NCI-H510A treated with DMSO at 0.1 percent for 48 hours (cell line): ENCODE measurements around the gene AGAP3.
A peak's percentile ranks its signal among the peaks of the same experiment; 100 is the strongest.

ENCODE experiments used
- DNase-seq: peaks from one replicate; lab custom pipeline; 2025; lab: John Stamatoyannopoulos, UW

AGAP3 gene

DNA sequence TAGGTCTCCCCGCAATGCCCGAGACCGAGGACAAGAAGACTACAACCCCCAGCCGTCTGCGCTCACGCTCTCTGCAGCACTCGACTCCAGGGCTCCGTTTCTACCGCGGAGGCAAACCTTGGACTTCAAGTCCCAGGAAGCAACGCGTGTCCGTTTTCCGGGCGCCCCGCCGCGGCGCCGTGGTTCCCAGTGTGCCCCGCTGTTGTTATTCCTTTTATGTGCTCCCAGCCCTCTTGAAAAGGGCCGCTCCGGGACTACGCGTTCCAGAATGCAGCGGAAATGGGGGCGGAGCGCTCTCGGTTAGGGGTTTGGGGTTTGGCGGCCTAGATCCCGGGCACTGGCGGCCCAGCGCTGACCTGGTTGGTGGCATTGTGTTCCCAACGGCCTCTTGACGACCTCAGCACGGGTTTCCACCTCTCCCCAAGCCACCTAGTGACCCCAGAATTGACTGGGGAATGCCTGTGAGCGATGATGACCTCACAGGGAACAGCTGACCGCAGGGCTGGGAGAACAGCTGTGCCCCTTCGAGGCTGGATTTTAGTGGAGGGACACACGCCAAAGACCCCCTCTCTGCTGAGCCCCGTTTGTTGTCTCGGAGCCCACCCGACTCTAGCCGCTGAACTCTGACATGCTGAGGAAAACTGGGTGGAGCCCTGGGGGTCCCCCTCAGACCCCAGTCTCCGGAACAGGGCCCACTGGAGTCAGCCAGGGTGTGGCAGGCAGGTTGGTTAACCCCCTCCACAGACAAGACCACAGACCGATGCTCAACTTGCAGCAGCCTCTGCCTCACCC, 28.1 kb upstream of the AGAP3 start:
- DNase-seq, result peak; percentile 91

DNA sequence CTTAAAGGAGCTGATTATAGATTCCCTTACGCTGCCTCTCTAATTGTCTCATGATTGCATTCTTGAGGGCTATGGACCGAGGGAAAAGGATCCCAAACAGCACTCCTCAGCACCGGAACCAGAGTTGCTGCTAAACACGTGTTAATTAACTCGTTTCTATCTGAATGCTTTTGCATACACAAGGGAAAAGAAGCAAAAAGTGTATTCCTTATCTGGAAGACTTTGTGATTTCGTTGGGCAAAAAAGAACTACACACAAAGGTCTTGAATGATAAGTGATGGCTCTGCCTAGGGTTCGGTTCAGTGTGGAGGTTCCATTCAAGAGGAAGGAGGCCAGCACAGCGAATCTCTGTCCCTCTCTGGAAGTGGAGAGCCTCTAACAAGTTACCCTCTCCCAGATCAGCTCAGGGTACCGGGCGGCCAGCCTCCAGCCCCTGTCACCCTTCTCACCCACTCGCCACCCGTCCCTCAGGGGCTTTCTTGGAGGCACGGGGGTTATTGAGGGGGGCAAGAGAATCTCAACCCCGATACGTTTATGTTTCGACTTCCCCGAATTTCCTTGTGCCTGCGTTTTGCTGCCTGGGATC, 27.4 kb upstream of the AGAP3 start:
- no peak for DNase-seq

DNA sequence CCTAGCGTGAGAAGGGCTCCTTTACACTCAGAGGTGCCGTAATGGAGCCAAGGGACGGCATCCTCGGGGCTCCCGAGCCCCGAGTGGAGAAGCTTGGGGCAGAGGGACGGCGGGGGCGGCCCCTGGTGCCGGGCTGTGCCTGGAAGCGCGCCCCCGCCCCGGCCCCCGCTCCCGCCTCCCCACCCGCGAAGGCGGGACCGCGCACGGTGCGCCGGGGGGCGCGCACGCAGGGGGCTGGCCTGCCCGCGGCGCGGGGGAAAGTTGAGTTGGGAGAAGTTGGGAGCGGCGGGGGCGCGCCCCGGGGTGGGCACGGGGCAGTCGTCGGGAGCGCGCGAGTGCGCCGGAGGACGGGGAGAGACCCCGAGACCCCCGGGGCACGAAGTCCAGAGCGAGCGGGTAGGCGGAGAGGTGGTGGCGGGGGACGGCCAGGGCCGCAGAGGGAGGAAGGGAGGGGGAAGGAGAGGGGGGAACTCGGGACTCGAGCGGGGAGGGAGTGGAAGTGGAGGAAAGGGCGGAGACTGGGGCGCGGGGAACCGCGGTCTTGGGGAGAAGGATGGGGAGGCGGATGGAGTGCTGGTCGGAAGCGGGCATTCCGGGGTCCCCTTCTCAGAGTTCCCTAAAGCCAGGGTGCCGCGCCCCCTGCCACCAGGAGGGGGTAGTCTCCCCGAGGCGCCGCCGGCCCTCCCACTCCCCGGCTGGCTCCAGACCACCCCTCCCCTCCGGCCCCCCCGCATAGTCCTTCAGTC, 26.7 kb upstream of the AGAP3 start, which contains the start of gene SLC4A2:
SLC4A2 (plus strand) TSS at position 223 of the 746 bp plus-strand sequence. CDS start 2,399 bp downstream, outside the sequence.
- peak; percentile 25 for DNase-seq

DNA sequence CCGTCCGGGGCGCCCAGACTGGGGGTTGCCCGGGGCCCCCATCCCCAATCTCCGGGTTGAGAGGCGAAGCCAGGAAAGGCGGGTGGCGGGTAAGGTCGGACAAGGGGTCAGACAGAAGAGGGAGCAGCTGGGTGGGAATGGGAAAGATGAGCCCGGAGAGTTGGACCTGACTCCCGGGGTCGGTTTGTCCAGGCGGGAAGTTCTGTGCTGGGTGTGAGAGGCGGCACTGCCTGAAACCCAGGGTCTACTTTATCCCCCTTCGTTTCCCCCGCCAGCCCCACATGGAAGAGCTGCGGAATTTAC, 26.2 kb upstream of the AGAP3 start:
- DNase-seq, result no peak

DNA sequence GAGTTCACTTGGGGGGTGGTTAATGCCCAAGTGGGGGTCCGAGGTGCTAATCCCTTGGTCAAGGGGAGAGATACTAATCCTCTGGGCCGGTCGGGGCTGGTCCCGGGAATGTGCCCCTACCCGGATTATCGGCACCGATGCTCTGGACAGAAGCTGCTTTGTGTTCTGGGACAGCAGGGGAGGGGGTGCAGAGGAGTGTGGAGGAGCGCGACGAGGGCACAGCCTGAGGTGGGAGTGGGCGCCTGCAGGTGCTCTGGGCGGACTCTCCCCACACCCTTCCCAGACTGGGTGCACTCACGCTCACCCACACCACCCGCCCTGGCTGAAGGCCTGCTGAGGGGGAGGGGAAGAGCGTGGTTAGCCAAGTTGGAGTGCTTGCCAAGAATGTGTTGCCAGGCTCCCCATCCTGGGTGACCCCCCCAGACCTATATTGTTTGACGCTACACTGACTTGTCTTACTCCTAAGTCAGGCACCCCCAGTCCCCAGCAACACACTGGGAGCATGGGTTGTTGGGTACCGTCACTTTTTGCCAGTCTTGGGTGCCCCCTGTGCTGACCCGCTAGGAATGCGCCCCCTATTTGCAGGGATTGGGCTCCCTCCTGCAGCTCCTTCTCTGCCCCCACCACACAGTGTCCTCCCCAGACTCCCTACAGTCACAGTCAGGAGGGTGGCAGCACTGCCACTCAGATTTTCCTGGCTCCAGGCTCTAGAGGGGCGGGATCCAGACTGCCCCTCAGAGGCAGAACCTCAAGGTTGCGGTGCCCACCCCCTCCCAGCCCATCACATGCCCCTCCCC, 25.7 kb upstream of the AGAP3 start:
- DNase-seq, result no peak

DNA sequence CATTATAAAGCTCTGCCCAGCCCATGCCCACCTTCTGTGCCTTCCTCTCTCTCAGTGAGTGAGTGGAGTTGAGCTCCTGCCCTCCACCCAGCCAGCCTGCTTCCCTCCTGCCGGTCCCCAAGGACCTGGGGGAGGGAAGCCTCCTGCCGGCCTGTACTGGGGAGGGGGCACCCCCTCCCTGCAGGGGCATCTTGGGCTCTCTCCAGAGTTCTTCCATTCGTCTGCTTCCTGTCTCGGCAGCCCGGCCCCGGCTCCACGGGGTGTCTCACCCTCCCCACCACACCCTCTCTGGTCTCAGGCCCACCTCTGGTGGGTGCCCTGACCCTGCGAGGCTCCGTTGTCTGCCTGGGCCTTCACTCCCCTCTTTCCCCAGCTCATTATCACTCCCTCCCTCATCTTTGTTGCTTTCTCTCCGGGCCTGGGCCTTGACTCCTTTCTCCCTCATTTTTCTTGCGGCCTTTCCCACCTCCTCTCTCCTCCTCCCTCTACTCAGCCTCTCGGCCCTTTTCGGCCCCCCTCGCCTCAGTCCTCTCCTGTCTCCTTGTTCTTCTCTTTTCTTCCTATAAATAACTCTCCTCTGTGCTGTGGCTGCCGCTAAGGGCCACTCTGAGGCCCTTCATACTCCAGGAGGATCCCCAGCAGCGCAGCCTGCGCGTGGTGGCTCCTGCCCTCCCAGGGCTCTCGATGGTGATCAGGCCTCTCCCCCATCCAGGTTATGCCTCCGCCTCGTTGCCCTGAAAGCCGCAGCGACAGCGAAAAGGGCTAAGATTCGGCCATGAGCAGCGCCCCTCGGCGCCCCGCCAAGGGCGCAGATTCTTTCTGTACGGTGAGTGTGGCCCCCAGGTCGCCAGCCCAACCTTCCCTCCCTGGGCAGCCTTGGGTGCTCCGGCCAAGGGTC, 24.8 kb upstream of the AGAP3 start:
- DNase-seq, result no peak

DNA sequence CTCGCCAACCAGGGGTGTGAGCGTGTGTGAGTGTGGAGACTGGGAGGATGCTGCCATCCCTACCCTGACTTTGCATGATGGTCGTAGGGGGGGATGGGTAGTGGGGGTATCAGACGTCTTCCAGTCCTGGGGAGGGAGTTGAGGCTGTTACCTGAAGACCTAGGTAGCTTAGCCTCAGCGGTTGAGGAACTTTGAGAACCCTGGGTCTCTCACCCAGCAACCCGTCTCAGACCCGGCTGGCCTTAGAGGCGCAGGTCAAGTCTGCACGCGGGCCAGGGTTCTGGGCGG, 24.2 kb upstream of the AGAP3 start:
- DNase-seq, result no peak

DNA sequence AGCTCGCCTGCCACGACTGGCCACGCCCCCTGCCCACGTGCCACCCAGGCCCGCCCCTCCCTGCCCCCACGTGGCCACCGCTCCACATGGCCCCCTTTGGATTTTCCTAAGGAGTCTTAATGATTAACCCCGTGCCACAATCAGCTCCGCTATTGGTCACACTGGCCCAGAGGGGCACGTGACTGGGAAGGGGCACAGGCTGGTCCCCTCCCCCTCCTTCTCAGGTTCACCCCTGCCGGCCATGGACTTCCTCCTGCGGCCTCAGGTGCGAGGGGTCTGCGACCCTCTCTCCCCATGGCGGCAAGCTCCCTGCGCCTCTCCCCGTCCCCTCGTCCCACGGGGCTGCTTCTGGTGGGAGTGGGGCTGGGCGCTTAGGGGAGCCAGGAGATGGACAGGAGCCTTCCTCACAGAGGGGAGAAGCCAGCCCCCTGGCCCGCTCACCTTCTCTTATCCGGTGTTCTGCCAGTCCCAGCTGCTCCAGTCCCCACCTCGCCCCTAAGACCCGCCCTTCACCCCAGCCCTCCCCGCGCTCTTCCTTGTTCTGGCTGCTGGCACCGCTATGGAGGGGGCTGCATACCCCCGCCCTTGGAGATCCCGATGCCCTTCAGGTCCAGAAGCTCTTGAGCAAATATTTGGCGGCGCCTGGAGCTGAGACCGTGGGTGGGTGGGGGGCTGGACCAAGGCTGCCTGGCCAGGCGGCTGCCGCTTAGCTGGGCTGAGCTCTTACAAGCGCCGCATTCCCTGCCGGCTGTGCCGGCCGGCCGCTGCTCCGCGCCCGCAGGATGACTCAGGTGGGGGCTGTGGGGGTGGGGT, 23.7 kb upstream of the AGAP3 start:
- no peak for DNase-seq

DNA sequence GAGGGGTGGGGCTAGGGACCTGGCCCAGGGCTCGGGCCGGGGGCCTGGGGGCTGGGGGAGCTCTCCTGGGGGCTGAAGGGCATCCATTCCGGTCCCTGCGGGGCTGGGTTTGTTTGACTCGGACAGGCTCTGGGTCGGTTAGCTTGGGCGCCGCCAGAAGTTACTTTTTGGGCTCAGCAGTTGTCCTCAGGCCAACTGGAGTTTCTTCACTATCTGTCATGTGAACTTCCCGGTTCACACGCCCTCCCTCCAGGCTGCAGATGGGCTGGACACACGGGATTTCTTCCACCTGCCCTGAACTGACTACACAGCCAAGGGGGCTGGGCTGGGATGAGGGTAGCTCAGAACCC, 23.1 kb upstream of the AGAP3 start:
- DNase-seq, result no peak

DNA sequence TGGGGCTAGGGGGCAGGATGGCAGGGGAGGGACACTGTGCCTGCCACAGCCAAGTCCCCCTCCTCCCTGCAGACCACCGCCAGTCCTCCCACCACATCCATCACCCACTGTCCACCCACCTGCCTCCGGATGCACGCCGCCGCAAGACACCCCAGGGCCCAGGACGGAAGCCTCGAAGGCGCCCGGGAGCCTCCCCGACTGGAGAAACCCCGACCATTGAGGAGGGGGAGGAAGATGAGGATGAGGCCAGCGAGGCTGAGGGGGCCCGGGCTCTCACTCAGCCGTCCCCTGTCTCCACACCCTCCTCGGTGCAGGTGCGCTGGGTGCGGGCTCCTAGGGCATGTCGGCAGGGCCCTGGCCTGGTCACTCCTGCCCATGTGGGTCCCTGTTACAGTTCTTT, 21.8 kb upstream of the AGAP3 start:
- no peak for DNase-seq

DNA sequence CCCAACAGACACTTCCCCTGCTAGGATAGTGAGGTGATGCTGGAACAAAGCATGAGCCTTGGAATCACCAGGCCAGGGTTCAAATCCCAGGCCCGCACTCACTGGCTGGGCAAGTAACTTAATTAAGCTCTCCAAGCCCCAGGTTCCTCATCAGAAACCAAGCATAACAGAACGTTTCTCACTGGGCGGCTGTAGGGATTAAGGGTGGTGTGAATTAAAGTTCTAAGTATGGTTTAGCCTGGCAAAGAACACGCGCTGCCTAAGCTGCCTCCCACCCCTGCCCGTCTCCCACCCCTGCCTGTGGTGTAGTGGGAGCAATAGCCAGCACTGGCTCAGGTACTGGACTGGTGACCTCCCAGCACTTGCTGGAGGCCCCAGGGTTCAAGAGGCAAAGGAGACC, 21.3 kb upstream of the AGAP3 start:
- no peak for DNase-seq

DNA sequence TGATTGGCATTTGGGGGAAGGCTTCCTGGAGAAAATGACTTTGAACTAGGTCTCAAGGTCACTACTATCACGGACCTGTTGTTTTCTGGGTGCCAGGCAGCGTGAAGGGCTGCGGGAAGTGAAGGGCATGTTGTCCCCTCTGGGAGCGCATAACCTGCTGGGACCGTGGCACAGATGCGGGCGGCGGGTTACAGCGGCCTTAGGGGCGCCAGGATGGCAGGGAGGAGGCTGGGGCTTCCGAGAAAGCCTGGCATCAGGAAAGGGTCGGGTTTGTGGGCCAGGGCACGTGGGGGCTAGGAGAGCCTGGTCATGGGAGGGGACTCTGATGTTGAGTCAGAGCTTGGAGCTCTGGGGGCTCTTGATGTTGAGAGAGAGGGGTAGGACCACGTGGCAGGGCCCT, 20.8 kb upstream of the AGAP3 start:
- DNase-seq, result no peak

DNA sequence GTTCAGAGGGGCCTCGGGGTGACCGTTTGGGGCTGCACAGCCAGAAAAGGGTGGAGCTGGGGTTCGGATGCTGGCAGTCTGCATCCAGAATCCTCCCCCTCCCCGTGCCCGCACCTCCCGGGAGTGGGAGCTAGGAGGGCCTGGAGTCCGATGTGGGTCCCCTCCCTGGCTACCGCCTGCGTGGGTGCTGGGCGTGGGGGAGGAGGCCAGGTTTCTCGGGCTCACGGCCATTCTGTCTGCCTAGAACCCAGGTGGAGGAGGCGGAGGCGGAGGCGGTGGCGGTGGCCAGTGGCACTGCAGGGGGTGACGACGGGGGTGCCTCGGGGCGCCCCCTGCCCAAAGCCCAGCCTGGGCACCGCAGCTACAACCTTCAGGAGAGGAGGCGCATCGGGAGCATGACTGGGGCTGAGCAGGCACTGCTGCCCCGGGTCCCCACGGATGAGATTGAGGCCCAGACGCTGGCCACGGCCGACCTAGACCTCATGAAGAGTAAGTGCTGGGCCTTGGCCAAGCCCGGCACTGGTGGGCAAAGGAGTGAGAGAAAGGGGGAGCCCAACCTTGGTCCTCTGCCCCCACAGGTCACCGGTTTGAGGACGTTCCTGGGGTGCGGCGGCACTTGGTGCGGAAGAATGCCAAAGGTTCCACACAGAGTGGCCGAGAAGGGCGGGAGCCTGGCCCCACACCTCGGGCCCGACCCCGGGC, 19.9 kb upstream of the AGAP3 start:
- no peak for DNase-seq

DNA sequence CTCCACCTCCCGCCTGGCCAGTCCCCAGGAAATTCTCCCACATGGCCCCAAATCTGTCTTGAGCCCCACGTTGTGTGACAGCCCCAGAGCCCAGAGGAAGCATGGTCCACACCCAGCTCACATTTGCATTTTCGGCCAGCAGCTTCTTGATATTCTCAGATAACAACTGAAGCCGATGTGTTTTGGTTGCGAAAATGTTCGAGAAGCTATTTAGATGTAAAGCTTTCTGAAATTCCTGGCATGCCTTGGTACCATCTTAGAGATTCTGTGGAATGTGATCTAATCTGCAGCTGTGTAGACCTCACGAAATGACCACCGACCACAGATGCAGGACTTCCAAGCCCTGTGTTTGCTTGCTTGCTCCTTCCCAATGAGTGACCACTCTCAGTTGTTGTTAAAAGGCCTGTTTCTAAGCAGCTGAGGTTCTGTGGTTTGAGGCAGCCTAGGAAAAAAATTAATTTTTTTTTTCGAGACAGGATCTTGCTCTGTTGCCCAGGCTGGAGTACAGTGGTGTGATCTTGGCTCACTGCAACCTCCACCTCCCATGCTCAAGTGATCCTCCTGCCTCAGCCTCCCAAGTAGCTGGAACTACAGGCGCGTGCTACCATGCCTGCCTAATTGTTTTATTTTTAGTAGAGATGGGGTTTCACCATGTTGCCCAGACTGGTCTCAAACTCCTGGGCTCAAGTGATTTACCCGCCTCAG, 18.1 kb upstream of the AGAP3 start:
- DNase-seq, result no peak

DNA sequence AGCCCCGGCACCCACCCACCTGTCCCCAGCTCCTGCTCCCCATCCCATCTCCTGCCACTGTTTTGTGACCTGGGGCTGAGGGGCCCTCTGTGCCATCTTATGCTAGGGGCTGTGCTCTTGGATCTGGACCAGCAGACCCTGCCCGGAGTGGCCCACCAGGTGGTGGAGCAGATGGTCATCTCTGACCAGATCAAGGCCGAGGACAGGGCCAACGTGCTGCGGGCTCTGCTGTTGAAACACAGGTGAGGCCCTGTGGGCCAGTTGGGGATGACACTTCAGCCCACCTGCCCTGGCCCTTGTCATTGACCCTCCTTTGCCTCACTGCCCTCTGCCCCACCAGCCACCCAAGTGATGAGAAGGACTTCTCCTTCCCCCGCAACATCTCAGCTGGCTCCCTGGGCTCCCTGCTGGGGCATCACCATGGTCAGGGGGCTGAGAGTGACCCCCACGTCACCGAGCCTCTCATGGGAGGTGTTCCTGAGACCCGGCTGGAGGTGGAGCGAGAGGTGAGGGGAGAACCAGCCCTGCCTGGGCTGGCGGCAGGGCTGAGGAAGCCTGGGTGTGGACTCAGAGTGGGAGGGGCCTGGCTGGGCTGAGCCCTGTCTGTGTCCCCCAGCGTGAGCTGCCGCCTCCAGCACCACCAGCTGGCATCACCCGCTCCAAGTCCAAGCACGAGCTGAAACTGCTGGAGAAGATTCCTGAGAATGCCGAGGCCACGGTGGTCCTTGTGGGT, 16.3 kb upstream of the AGAP3 start:
- DNase-seq, result no peak

DNA sequence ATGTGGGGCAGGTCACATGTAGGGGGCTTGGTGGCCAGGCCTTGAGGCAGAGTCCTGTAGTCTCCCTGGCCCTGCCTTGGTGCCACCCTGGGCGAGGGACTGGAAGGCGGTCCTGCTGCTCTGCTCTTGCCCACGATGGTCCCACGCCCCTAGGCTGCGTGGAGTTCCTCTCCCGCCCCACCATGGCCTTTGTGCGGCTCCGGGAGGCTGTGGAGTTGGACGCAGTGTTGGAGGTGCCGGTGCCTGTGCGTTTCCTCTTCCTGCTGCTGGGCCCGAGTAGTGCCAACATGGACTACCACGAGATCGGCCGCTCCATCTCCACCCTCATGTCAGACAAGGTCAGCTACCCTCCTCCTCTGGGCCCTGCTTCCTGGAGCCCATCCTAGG, 15.7 kb upstream of the AGAP3 start:
- no peak for DNase-seq

DNA sequence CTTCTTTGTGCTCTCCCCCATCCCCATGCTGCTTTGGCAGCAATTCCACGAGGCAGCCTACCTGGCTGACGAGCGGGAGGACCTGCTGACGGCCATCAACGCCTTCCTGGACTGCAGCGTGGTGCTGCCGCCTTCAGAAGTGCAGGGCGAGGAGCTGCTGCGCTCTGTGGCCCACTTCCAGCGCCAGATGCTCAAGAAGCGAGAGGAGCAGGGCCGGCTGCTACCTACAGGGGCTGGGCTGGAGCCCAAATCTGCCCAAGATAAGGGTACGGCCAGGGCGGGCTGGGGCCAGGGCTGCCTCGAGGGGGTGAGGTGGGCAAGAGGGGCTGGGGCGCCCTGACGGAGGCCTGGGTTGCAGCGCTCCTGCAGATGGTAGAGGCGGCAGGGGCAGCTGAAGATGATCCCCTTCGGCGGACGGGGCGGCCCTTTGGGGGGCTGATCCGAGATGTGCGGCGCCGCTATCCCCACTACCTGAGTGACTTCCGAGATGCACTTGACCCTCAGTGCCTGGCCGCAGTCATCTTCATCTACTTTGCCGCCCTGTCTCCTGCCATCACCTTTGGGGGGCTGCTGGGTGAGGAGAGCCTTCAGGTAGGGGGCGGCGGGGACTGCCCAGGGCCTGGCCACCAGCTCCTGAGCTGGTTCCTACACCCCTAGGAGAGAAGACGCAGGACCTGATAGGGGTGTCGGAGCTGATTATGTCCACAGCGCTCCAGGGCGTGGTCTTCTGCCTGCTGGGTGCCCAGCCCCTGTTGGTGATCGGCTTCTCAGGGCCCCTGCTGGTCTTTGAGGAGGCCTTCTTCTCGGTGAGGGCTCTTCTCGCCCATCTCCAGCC, 15.0 kb upstream of the AGAP3 start:
- DNase-seq, result no peak

DNA sequence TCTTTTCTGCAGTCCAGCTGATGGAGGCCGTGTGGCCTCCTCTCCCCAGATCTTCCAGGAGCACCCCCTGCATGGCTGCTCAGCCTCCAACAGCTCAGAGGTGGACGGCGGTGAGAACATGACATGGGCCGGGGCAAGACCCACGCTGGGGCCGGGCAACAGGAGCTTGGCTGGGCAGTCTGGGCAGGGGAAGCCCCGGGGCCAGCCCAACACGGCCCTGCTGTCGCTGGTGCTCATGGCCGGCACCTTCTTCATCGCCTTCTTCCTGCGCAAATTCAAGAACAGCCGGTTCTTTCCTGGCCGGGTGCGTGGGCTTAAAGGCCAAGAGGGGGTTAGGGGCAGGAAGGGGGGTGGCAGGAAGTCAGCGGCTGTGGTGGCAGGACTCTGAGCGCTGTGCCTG, 12.3 kb upstream of the AGAP3 start:
- no peak for DNase-seq
